Neural cell (in vitro differentiated cells): ENCODE data around the gene FHOD3.

ENCODE experiments used
- EZH2 ChIP-seq: fragments of 200-600, 300-800 bp; shearing (Covaris generic), sonication (generic); IDR thresholded peaks from 2 replicates; pipeline ENCODE4 v1.6.1; 2014; ENCODE audit warnings: antibody characterized with exemption, low read length, borderline replicate concordance, mild to moderate bottlenecking; ENCODE audit not compliant: insufficient read depth, poor library complexity, severe bottlenecking
- MXI1 ChIP-seq: fragments of 450-650 bp; conservative IDR thresholded peaks from 2 replicates; pipeline ENCODE4 v1.6.1; 2014; ENCODE audit warnings: antibody characterized with exemption, mild to moderate bottlenecking; ENCODE audit not compliant: poor library complexity, severe bottlenecking
- POLR2AphosphoS5 ChIP-seq: IDR thresholded peaks from 2 replicates; pipeline ENCODE4 v1.6.1; 2012
- RAD21 ChIP-seq: fragments of 450-650 bp; conservative IDR thresholded peaks from 2 replicates; pipeline ENCODE4 v1.6.1; 2014; ENCODE audit warnings: antibody characterized with exemption, mild to moderate bottlenecking, moderate library complexity
- SMC3 ChIP-seq: fragments of 450-650 bp; conservative IDR thresholded peaks from 2 replicates; pipeline ENCODE4 v1.6.1; 2014; ENCODE audit warnings: antibody characterized with exemption, mild to moderate bottlenecking, moderate library complexity; ENCODE audit not compliant: poor library complexity
- TAF1 ChIP-seq: IDR thresholded peaks from 2 replicates; pipeline ENCODE4 v1.6.1; 2012; ENCODE audit warnings: low read depth
- TF ChIP-seq, protein P1 (sequence below): fragments of 450-650 bp; IDR thresholded peaks from 2 replicates; pipeline ENCODE4 v1.5.1; 2014; ENCODE audit warnings: antibody characterized with exemption, mild to moderate bottlenecking, moderate library complexity; ENCODE audit not compliant: poor library complexity, severe bottlenecking

GRCh38 chr18:36771245-36771644 lies 473.7 kb downstream of the FHOD3 start:
- TF ChIP-seq, protein P1, sequence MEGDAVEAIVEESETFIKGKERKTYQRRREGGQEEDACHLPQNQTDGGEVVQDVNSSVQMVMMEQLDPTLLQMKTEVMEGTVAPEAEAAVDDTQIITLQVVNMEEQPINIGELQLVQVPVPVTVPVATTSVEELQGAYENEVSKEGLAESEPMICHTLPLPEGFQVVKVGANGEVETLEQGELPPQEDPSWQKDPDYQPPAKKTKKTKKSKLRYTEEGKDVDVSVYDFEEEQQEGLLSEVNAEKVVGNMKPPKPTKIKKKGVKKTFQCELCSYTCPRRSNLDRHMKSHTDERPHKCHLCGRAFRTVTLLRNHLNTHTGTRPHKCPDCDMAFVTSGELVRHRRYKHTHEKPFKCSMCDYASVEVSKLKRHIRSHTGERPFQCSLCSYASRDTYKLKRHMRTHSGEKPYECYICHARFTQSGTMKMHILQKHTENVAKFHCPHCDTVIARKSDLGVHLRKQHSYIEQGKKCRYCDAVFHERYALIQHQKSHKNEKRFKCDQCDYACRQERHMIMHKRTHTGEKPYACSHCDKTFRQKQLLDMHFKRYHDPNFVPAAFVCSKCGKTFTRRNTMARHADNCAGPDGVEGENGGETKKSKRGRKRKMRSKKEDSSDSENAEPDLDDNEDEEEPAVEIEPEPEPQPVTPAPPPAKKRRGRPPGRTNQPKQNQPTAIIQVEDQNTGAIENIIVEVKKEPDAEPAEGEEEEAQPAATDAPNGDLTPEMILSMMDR, result no peak
- TF ChIP-seq RAD21 (no peak), MXI1 (no peak), EZH2 (no peak), POLR2AphosphoS5 (no peak), SMC3 (no peak), TAF1 (no peak)
